WERI-Rb-1 (cell line): ENCODE results near the gene TNIK.

Experiments used
- DNase-seq: peaks from one replicate; pipeline ENCODE4 v3.0.0-alpha.2; 2020
- H3K27ac ChIP-seq: fragments of 250-450 bp; sonication (Bioruptor Pico); 2 replicates; pipeline ENCODE4 v1.5.1; 2020; ENCODE audit warnings: mild to moderate bottlenecking, moderate library complexity
- H3K27me3 ChIP-seq: fragments of 250-450 bp; sonication (Bioruptor Pico); 2 replicates; pipeline ENCODE4 v1.5.1; 2021; ENCODE audit warnings: mild to moderate bottlenecking, low read depth, moderate library complexity; ENCODE audit not compliant: insufficient read depth, severe bottlenecking
- H3K36me3 ChIP-seq: fragments of 250-450 bp; sonication (Bioruptor Pico); 2 replicates; pipeline ENCODE4 v1.5.1; 2020; ENCODE audit warnings: mild to moderate bottlenecking, moderate library complexity
- H3K4me3 ChIP-seq: 2 replicates; pipeline ENCODE4 v1.5.1; 2011; ENCODE audit warnings: low read depth, mild to moderate bottlenecking, control low read depth, low read length
- H3K9me3 ChIP-seq: fragments of 250-450 bp; sonication (Bioruptor Pico); 2 replicates; pipeline ENCODE4 v1.5.1; 2021; ENCODE audit warnings: mild to moderate bottlenecking, moderate library complexity; ENCODE audit not compliant: severe bottlenecking
- TF ChIP-seq, protein P1 (sequence below): IDR thresholded peaks from 2 replicates; pipeline ENCODE4 v1.5.1; 2011; ENCODE audit warnings: low read depth, mild to moderate bottlenecking, control low read depth, inconsistent platforms, low read length

Gene TNIK

DNA sequence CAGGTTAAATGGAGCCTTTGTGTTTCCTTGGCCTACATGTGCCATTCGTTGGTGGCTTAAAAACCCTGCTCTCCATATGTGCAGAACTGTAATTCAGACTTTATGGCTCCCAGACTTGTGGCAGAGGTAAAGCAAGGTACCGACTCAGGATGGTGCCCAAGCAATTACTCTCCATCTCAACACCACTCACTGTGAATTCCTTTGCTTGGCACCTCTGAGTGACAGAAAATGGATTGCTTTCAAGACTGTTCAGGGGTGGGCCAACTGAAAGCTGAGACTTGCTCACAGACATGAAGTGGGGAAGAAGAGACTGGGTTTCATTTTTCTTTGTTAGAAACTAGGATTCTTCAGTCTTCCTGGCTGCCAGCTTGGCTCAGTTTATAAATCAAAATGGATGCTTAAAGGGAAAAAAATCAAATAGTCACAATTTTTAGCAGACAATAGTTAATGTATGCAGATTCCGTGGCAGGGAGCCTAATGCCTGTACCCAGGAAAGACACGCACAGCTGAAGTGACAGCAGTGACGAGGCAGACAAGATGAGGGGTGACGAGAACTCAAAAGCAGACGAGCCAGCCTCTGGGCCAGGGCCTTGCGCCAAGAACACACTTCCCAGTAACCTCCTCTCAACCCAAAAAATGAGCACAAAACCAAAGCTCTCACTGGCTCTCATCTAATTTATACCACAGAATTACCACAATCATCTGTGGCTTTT lies 225.8 kb downstream of the TNIK start:
- Histone ChIP-seq H3K27me3 (no peaks in the 10 kb centered on the region), H3K4me3 (no peak overlapping the region), H3K27ac (no peak overlapping the region), H3K9me3 (no peaks in the 10 kb centered on the region), H3K36me3 (no peaks in the 10 kb centered on the region)
- TF ChIP-seq, protein P1, sequence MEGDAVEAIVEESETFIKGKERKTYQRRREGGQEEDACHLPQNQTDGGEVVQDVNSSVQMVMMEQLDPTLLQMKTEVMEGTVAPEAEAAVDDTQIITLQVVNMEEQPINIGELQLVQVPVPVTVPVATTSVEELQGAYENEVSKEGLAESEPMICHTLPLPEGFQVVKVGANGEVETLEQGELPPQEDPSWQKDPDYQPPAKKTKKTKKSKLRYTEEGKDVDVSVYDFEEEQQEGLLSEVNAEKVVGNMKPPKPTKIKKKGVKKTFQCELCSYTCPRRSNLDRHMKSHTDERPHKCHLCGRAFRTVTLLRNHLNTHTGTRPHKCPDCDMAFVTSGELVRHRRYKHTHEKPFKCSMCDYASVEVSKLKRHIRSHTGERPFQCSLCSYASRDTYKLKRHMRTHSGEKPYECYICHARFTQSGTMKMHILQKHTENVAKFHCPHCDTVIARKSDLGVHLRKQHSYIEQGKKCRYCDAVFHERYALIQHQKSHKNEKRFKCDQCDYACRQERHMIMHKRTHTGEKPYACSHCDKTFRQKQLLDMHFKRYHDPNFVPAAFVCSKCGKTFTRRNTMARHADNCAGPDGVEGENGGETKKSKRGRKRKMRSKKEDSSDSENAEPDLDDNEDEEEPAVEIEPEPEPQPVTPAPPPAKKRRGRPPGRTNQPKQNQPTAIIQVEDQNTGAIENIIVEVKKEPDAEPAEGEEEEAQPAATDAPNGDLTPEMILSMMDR, result no peak
- DNase-seq, result no peak

DNA sequence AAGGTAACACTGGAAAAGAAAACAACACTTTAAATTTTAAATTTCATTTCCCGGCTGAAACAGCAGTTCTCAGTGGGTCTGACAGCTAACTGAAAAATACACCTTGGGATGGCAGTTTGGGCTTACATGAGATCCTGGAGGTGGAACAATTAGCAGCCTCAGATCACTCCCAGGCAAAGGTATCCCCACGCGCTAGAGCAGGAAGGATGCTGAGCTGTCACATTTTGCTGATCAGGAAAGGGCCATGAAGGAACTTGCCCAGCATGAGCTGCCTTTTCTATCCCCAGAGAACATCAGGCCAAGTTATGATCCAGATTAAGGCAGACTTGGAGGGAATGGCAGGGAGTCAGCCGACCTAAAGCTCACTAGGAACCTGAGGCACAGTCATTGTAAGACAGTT lies 228.8 kb downstream of the TNIK start:
- TF ChIP-seq, protein P1, result no peak
- no peaks in the 10 kb centered on the region for H3K9me3 ChIP-seq
- no peak overlapping the region for H3K4me3 ChIP-seq

DNA sequence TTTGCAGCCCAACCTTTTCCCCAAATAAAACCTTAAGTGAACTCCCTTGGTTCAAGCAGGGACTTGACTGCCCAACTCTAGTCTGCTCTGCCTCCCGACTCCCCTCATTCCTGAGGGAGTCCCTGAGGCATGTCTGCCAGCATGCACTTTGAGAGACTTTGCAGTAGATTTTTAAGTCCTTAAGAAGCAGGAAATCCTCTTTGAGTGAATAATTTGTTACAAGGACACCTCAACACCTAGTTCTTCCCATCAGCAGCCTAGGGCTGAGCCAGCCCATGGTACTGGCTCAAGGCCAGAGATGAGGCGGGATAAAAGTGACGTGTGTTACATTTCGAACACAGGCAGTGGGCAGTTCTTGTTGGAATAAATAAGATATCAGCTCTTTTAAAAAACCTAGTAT lies 229.3 kb downstream of the TNIK start:
- TF ChIP-seq, protein P1, result no peak
- Histone ChIP-seq H3K27ac (no peak overlapping the region), H3K27me3 (no peaks in the 10 kb centered on the region), H3K9me3 (no peaks in the 10 kb centered on the region), H3K4me3 (no peak overlapping the region), H3K36me3 (no peaks in the 10 kb centered on the region)
- DNase-seq, result peak; percentile 16

More for the DNA sequence above, 228.8 kb downstream of the TNIK start:
- DNase-seq, result peak; percentile 11
- no peaks in the 10 kb centered on the region for H3K27me3 ChIP-seq
- H3K27ac ChIP-seq, result no peak overlapping the region
- H3K36me3 ChIP-seq, result no peaks in the 10 kb centered on the region

DNA sequence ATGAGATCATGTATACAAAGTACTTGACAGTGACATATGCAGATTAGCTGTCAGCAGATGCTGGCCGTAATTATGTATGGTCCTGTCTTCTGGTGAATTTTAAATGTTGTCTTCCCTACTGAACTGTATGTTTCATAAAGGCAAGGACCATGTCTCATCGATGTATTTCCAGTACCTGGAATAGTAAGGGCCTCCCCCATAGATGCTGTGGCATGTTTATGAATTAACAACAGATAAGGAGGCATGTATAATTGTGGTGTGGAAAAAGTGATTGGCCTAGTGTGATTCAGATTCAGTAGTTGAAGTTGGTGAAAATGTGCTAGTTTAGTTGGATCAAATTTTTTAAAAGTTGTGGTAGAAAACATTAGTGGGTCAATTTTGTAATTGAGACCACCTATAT lies 231.0 kb downstream of the TNIK start:
- Histone ChIP-seq H3K4me3 (no peak overlapping the region), H3K27me3 (no peaks in the 10 kb centered on the region), H3K36me3 (no peaks in the 10 kb centered on the region), H3K27ac (no peak overlapping the region), H3K9me3 (no peaks in the 10 kb centered on the region)
- TF ChIP-seq, protein P1, result no peak
- no peak for DNase-seq

DNA sequence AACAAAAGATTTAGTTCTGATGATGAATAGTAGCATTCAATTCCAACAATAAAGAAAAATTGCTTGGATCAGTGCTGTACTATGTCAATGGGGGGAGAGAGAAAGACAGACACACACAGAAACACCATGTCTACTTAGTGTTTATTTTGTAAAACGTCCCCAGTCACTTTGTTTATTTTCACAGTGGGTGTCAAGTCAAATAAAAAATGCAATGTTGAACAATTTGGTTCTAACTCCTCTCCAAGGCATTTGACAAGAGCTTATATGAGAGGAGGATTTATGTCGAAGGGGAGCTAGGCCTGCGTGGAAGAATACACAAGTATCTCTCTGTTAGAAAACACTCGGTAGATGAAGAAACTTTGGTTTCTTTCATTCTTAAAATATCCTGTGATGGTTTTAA lies 232.0 kb downstream of the TNIK start:
- Histone ChIP-seq H3K27ac (no peak overlapping the region), H3K36me3 (no peaks in the 10 kb centered on the region), H3K9me3 (no peaks in the 10 kb centered on the region), H3K27me3 (no peaks in the 10 kb centered on the region), H3K4me3 (no peak overlapping the region)
- TF ChIP-seq, protein P1, result no peak
- DNase-seq, result no peak

DNA sequence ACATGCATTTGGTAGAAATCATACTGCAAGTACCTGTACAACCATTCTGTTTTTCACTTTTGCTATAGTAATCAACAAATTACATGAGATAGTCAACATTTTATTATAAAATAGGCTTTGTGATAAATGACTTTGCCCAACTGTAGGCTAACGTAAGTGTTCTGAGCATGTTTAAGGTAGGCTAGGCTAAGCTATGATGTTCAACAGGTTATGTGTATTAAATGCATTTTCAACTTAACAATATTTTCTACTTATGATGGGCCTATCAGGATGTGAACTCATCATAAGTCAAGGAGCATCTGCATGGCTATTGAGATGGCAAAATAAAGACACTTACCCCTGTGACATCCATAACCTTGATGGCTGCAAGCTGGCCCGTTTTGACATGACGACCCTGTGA lies 232.4 kb downstream of the TNIK start:
- Histone ChIP-seq H3K36me3 (no peaks in the 10 kb centered on the region), H3K27ac (no peak overlapping the region), H3K4me3 (no peak overlapping the region), H3K27me3 (no peaks in the 10 kb centered on the region), H3K9me3 (no peaks in the 10 kb centered on the region)
- TF ChIP-seq, protein P1, result no peak
- DNase-seq, result no peak
